Retina (tissue), 1 donor: ENCODE measurements around the gene ARID1A.
"Not testable (repeated sequence)": the region's sequence is repeated elsewhere in the genome, so short reads cannot be mapped to it uniquely, and the experiment has no call there.

Experiments used
- DNase-seq: peaks from one replicate; pipeline ENCODE4 v3.0.0-alpha.2; 2016

Gene ARID1A

GRCh38 chr1:26697978-26698849 is 2.4 kb downstream of the ARID1A start:
- DNase-seq = peak; percentile 78

DNA sequence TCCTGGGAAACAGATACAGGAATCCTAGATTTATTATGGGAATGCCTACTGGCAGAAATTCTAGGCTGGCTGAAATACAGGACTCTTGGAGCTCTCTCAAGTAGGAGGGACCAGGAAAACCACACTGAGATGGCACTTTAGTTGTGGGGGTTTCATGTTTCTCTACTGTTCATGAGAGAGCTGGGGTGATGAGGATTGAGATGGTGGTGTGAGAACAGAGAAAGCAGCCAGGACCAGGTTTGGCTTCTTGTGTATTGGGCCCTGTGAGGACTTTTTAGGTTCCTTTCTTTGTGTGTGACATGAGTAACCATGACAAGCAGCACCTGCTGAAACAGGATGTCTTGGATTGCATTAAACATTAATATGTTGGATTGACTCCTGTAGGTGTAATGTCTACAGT is 4.9 kb downstream of the ARID1A start:
- DNase-seq = no peak

DNA sequence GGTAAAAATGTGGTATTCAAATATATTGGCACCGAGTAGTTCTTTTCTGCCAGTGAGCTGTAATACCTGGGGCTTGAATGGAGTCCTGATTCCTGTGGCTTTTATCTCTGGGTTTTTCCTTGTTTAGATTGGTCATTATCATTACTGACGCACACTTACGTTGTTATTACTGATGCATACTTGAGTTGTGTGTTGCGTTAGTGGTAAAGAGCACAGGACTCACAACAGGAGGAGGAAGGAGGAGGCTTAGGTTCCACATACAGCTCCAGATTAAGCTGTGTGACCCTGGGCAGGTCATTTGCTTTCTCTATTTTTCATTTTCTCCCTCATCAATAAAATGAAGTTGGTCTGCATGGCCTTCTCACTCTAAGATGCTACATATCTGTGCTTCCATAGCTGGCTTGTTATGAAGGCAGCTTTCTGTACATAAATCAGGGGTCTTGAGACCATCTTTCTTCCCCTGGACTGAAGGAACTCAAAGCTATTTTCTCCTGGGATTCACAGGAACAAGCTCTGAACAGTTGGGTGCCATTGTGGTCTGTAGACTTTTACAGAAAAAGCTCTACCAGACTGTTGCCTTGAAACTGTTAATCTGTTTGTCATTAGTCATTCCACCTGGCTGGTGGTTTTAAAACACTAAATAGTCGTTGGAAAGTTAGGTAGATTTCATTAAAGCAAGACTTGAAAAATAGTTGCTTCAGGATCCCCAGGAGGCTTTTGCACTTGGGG is 5.6 kb downstream of the ARID1A start:
- DNase-seq = no peak

- DNase-seq = no peak
Observed at GRCh38 chr1:26701995-26702679, 6.3 kb downstream of the ARID1A start.

- no peak for DNase-seq
Observed at GRCh38 chr1:26702680-26703038, 6.8 kb downstream of the ARID1A start.

DNA sequence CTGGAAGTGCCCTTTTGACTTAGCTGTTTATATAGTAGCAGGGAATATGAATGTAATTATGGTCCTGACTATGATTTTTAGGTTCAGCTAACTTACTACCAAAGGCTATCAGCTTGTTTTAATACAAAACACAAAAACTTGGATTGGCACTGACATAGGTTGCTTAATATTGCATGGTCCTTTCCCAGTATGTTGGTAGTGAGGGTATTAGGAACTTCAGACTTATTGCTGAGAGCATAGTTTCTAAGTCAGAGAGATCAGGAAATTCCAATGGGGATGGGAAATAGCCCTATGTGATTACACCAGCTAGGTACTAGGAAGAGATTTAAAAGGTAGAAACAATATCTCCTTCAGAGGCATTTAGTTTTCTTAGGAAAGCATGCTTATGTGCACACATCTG is 7.7 kb downstream of the ARID1A start:
- DNase-seq = no peak

- no peak for DNase-seq
Observed at GRCh38 chr1:26704629-26705028, 8.8 kb downstream of the ARID1A start.

- DNase-seq = not testable (repeated sequence)
Observed at GRCh38 chr1:26705227-26705626, 9.4 kb downstream of the ARID1A start.

GRCh38 chr1:26705788-26706311 is 10.0 kb downstream of the ARID1A start:
- no peak for DNase-seq

GRCh38 chr1:26706315-26706714 is 10.5 kb downstream of the ARID1A start:
- DNase-seq = no peak

DNA sequence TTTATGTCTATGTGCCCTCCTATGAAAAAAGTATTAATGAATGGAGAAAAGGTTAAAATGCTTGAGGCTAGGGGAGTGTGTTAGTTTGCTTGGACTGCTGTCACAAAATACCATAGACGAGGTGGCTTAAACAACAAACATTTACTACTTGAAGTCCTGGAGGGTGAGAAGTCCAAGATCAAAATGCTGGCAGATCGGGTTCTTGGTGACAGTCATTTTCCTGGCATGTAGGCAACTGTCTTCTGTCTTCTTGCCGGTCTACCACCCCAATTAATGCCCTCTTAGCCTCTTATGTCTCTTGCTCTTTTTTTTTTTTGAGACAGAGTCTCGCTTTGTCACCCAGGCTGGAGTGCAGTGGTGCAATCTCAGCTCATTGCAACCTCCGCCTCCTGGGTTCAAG is 15.0 kb downstream of the ARID1A start:
- DNase-seq = no peak

GRCh38 chr1:26711777-26712176 is 16.0 kb downstream of the ARID1A start:
- DNase-seq = no peak

GRCh38 chr1:26717017-26717491 is 21.2 kb downstream of the ARID1A start:
- no peak for DNase-seq

- DNase-seq = no peak
Observed at GRCh38 chr1:26719205-26719604, 23.4 kb downstream of the ARID1A start.

GRCh38 chr1:26721669-26722355 is 26.0 kb downstream of the ARID1A start:
- DNase-seq = no peak

DNA sequence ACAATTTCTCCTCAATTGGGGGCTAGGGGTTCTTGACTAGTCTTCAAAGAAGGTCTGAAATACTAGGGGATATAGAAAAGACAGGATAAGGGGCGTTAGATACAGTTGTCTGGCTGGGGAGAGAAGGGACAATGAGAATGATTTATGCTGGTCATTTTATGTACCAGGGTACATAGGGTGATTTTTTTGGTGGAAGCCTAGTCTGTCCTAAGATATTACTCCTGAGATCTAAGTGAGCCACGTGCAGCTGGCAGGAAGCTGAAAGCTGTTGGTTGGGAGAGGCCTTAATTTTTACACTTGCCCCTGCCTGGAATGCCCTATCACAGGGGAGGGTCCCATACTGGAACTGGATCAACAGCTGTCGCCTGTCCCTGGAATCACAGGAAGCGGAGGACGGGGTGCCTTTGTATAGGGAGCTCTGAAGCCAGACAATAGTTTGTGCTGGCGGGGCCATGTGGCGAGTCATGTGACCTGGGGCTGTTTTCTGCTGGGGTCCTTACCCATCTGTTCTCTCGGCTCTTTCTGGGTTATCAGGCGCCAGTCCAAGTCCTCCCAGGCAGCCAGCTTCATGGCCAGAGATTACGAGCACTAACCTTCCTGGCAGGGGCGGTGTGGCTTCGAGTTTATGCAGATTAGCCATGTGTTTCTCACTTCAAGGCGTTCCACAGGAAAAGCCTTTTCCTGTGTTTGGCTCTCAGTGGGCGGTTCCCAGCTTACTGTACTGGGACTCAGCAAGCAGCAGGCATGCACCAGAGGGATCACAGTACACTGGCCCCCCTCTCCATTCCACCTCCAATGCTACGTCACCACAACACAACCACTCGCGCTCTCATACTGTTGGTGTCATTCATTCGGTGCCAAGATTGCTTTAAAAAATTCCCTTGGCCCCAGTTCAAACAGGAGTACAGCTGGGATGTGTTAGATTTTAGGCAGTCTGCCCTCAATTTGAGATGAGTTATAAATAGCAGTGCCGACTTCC is 27.5 kb downstream of the ARID1A start:
- DNase-seq = peak; percentile 87

- no peak for DNase-seq
Observed at GRCh38 chr1:26724118-26724517, 28.3 kb downstream of the ARID1A start.

DNA sequence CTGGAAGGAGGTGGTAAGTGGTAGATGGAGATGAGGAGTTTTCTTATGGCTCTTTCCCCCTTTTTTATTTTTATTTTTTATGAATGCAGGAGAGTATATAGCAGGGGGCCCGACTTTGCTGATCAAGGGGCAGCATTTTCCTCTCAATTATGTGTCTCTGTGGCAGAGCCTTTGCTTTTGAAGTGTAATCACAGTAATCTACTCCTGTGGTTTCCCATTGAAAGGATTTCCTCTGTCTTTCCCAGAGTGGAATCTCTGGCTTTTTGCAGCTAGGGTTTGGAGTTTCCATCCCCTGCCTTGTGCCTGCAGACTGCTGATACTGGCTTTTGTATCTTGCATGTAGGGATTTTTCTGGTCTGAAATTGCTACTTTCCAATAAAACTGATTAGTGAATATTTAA is 29.1 kb downstream of the ARID1A start:
- no peak for DNase-seq

GRCh38 chr1:26725904-26726303 is 30.1 kb downstream of the ARID1A start:
- DNase-seq = not testable (repeated sequence)

DNA sequence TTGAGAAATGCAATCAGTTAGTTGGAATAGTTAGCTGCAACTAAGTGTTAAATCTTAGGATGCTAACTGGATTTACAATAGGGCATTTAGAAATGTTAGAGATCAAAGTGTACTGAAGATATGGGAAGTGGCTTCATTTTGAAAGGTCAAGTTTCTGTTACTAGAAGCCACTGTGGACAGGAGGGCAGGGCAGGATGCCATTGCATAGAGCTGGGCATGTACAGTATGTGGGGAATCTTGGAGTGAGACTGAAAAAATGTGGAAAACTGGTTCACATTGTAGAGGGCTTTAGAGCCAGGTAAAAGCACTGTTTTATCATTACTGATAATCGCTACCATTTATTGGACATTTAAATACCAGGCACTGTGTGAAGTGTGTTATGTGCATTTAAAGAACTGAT is 31.0 kb downstream of the ARID1A start:
- no peak for DNase-seq

- DNase-seq = no peak
Observed at GRCh38 chr1:26727476-26727875, 31.7 kb downstream of the ARID1A start.
